ENCODE results near the gene HDLBP. TPM values are rescaled to one million over a fixed set of nuclear protein-coding genes. Genes with fewer than 3 reads are reported as not detected.

The HDLBP gene
- total RNA-seq, 1 experiment from 2014 or later: 510 TPM

DNA sequence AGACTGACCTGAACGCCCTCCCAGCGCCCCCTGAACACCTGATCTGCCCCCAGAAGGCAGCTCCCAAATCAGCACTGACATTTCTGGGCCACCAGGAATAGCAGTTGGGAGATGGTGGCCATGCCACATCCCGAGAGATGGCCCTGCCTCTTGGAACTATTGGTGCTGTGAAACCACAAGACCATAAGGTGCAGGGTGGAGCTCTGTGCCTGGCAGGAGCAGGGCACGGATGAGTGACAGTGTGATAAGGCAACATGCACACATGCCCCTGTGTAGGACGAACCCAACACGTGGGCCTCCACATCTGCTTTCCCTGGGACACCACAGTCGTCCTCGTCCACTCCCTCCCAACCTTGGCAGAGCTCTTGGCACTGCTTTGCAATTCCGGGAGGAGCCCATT is 100.1 kb downstream of the HDLBP start:
- BruUV-seq (replicated peaks): no TSS peak
- no peaks in the 10 kb centered on the region for H3K36me3 ChIP-seq (ENCODE audit: insufficient read depth, low read length, poor library complexity, severe bottlenecking)
- ChIA-PET CTCF (no interaction called here), POLR2A (ENCODE audit: low non-redundant PET) (no interaction called here)
- intact Hi-C loops (cut with micrococcal nuclease; ENCODE audit: unreplicated experiment): no loop called here
- no peaks in the 10 kb centered on the region for H3K4me1 ChIP-seq (ENCODE audit: insufficient read depth, low read length, poor library complexity, severe bottlenecking)
- H3K4me3 ChIP-seq (ENCODE audit: low read depth, low read length, poor library complexity, severe bottlenecking): no peak overlapping the region
- TF ChIP-seq EZH2 (IDR thresholded peaks at IDR 0.05; ENCODE audit: borderline replicate concordance, low read depth, low read length, poor library complexity, severe bottlenecking) (no peak), CTCF (conservative IDR thresholded peaks at IDR 0.05; ENCODE audit: low read depth, low read length) (no peak)
- no peak overlapping the region for H3K27ac ChIP-seq (ENCODE audit: low read depth, low read length, poor library complexity, severe bottlenecking)
- no peak for DNase-seq (ENCODE audit: low spot score)
- no peaks in the 10 kb centered on the region for H3K27me3 ChIP-seq (replicated peaks; ENCODE audit: insufficient read depth, low read depth, low read length, poor library complexity)
- H3K9me3 ChIP-seq (ENCODE audit: low read depth, low read length, poor library complexity, severe bottlenecking): no peaks in the 10 kb centered on the region

- H3K4me1 ChIP-seq (ENCODE audit: insufficient read depth, low read length, poor library complexity, severe bottlenecking): no peaks in the 10 kb centered on the region
- no peak for TF ChIP-seq CTCF (conservative IDR thresholded peaks at IDR 0.05; ENCODE audit: low read depth, low read length)
- no peak for TF ChIP-seq EZH2 (IDR thresholded peaks at IDR 0.05; ENCODE audit: borderline replicate concordance, low read depth, low read length, poor library complexity, severe bottlenecking)
- H3K9me3 ChIP-seq (ENCODE audit: low read depth, low read length, poor library complexity, severe bottlenecking): no peaks in the 10 kb centered on the region
- no TSS peak for BruUV-seq (replicated peaks)
- no peak overlapping the region for H3K4me3 ChIP-seq (ENCODE audit: low read depth, low read length, poor library complexity, severe bottlenecking)
- POLR2A ChIA-PET (ENCODE audit: low non-redundant PET): no interaction called here
- no peaks in the 10 kb centered on the region for H3K36me3 ChIP-seq (ENCODE audit: insufficient read depth, low read length, poor library complexity, severe bottlenecking)
- H3K27ac ChIP-seq (ENCODE audit: low read depth, low read length, poor library complexity, severe bottlenecking): no peak overlapping the region
- H3K27me3 ChIP-seq (replicated peaks; ENCODE audit: insufficient read depth, low read depth, low read length, poor library complexity): no peaks in the 10 kb centered on the region
- intact Hi-C loops (cut with micrococcal nuclease; ENCODE audit: unreplicated experiment): no loop called here
- CTCF ChIA-PET: no interaction called here
- no peak for DNase-seq (ENCODE audit: low spot score)
Observed at GRCh38 chr2:241214766-241215165, 100.7 kb downstream of the HDLBP start.

GRCh38 chr2:241214209-241214608 is 101.3 kb downstream of the HDLBP start:
- POLR2A ChIA-PET (ENCODE audit: low non-redundant PET): no interaction called here

More at GRCh38 chr2:241214209-241214608, 101.3 kb downstream of the HDLBP start:
- no TSS peak for BruUV-seq (replicated peaks)
- H3K4me1 ChIP-seq (ENCODE audit: insufficient read depth, low read length, poor library complexity, severe bottlenecking): no peaks in the 10 kb centered on the region
- H3K27me3 ChIP-seq (replicated peaks; ENCODE audit: insufficient read depth, low read depth, low read length, poor library complexity): no peaks in the 10 kb centered on the region
- intact Hi-C loops (cut with micrococcal nuclease; ENCODE audit: unreplicated experiment): no loop called here
- no peak overlapping the region for H3K4me3 ChIP-seq (ENCODE audit: low read depth, low read length, poor library complexity, severe bottlenecking)
- H3K36me3 ChIP-seq (ENCODE audit: insufficient read depth, low read length, poor library complexity, severe bottlenecking): no peaks in the 10 kb centered on the region
- no peak overlapping the region for H3K27ac ChIP-seq (ENCODE audit: low read depth, low read length, poor library complexity, severe bottlenecking)
- no peak for TF ChIP-seq CTCF (conservative IDR thresholded peaks at IDR 0.05; ENCODE audit: low read depth, low read length)
- TF ChIP-seq EZH2 (IDR thresholded peaks at IDR 0.05; ENCODE audit: borderline replicate concordance, low read depth, low read length, poor library complexity, severe bottlenecking): no peak
- H3K9me3 ChIP-seq (ENCODE audit: low read depth, low read length, poor library complexity, severe bottlenecking): no peaks in the 10 kb centered on the region
- DNase-seq (ENCODE audit: low spot score): no peak
- CTCF ChIA-PET: no interaction called here
